GM21360 (cell line): ENCODE results near the gene CCSER1.
"Not testable (repeated sequence)": the region's sequence is repeated elsewhere in the genome, so short reads cannot be mapped to it uniquely, and the experiment has no call there.

Experiments
- ATAC-seq: cut with Tn5 transposase; IDR thresholded peaks from one replicate; pipeline ENCODE4 v1.9.1; 2021; ENCODE audit warnings: mild to moderate bottlenecking, moderate library complexity; ENCODE audit not compliant: unreplicated experiment

The CCSER1 gene

GRCh38 chr4:91317434-91317833 is 1190.2 kb downstream of the CCSER1 start:
- ATAC-seq = no peak

- ATAC-seq = no peak
Measured at GRCh38 chr4:91319556-91320268, 1192.5 kb downstream of the CCSER1 start.

- ATAC-seq = no peak
Measured at GRCh38 chr4:91322961-91323360, 1195.8 kb downstream of the CCSER1 start.

- no peak for ATAC-seq
Measured at GRCh38 chr4:91325495-91325894, 1198.3 kb downstream of the CCSER1 start.

GRCh38 chr4:91326167-91326566 is 1199.0 kb downstream of the CCSER1 start:
- not testable (repeated sequence) for ATAC-seq

GRCh38 chr4:91330555-91331137 is 1203.5 kb downstream of the CCSER1 start:
- ATAC-seq = no peak

- no peak for ATAC-seq
Measured at GRCh38 chr4:91340822-91341221, 1213.6 kb downstream of the CCSER1 start.

GRCh38 chr4:91345632-91346031 is 1218.4 kb downstream of the CCSER1 start:
- no peak for ATAC-seq

- ATAC-seq = not testable (repeated sequence)
Measured at GRCh38 chr4:91356496-91356895, 1229.3 kb downstream of the CCSER1 start.

- not testable (repeated sequence) for ATAC-seq
Measured at GRCh38 chr4:91358016-91358415, 1230.8 kb downstream of the CCSER1 start.

GRCh38 chr4:91358621-91359020 is 1231.4 kb downstream of the CCSER1 start:
- ATAC-seq = not testable (repeated sequence)

GRCh38 chr4:91359041-91360031 is 1232.1 kb downstream of the CCSER1 start:
- no peak for ATAC-seq

- ATAC-seq = no peak
Measured at GRCh38 chr4:91362125-91362524, 1234.9 kb downstream of the CCSER1 start.

- ATAC-seq = no peak
Measured at GRCh38 chr4:91366554-91366953, 1239.4 kb downstream of the CCSER1 start.

GRCh38 chr4:91369116-91369515 is 1241.9 kb downstream of the CCSER1 start:
- no peak for ATAC-seq

GRCh38 chr4:91373546-91373945 is 1246.4 kb downstream of the CCSER1 start:
- no peak for ATAC-seq

- ATAC-seq = not testable (repeated sequence)
Measured at GRCh38 chr4:91405431-91405830, 1278.2 kb downstream of the CCSER1 start.

GRCh38 chr4:91422011-91422410 is 1294.8 kb downstream of the CCSER1 start:
- ATAC-seq = no peak

- ATAC-seq = no peak
Measured at GRCh38 chr4:91426725-91427124, 1299.5 kb downstream of the CCSER1 start.

- no peak for ATAC-seq
Measured at GRCh38 chr4:91427171-91427570, 1300.0 kb downstream of the CCSER1 start.

- no peak for ATAC-seq
Measured at GRCh38 chr4:91434631-91435030, 1307.4 kb downstream of the CCSER1 start.
